ENCODE data around the gene PTPRD.
"Not testable (repeated sequence)": the region's sequence is repeated elsewhere in the genome, so short reads cannot be mapped to it uniquely, and the experiment has no call there.

Gene PTPRD

DNA sequence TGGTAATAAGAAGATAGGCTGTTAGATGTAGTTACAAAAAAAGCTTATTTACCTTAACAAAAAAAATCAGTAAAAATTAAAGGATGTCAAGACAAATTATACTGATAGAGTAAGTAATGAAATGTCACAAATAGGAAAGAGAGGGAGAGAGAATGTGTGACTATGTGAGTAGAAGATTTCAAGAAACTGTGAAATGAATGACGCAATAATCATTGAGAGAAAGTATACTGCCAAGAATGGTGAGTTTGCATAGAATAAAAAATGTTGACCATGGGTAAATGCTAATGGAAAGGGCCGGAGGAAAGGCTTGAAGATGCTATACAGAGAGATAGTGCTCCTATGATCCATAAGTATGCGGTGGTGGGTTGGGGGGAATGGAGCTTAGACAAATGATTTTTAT, 100.7 kb downstream of the PTPRD start:
- Histone ChIP-seq H3K27ac (ENCODE audit: low read depth, low read length) (no peak overlapping the region), H3F3A (ENCODE audit: insufficient read depth) (no peaks in the 10 kb centered on the region), H2AFZ (ENCODE audit: low read depth, low read length, severe bottlenecking) (no peak overlapping the region), H3K4me3 (ENCODE audit: insufficient read depth, low read length, poor library complexity, severe bottlenecking) (no peak overlapping the region), H3K9me2 (replicated peaks; ENCODE audit: insufficient read depth, low read length) (no peaks in the 10 kb centered on the region), H3K79me2 (ENCODE audit: insufficient read depth, low read length) (no peaks in the 10 kb centered on the region), H3K4me2 (ENCODE audit: low read depth, low read length, poor library complexity, severe bottlenecking) (no peak overlapping the region), H4K20me1 (ENCODE audit: low read depth, low read length) (no peaks in the 10 kb centered on the region), H3K9ac (ENCODE audit: low read length) (no peak overlapping the region), H3K9me3 (ENCODE audit: insufficient read depth, low read length) (no peaks in the 10 kb centered on the region), H3K27me3 (ENCODE audit: low read length) (no peaks in the 10 kb centered on the region), H3K36me3 (ENCODE audit: low read length) (no peaks in the 10 kb centered on the region)
- TF ChIP-seq EZH2phosphoT487 (conservative IDR thresholded peaks at IDR 0.05; ENCODE audit: low read length): no peak
- TF ChIP-seq, protein P1, sequence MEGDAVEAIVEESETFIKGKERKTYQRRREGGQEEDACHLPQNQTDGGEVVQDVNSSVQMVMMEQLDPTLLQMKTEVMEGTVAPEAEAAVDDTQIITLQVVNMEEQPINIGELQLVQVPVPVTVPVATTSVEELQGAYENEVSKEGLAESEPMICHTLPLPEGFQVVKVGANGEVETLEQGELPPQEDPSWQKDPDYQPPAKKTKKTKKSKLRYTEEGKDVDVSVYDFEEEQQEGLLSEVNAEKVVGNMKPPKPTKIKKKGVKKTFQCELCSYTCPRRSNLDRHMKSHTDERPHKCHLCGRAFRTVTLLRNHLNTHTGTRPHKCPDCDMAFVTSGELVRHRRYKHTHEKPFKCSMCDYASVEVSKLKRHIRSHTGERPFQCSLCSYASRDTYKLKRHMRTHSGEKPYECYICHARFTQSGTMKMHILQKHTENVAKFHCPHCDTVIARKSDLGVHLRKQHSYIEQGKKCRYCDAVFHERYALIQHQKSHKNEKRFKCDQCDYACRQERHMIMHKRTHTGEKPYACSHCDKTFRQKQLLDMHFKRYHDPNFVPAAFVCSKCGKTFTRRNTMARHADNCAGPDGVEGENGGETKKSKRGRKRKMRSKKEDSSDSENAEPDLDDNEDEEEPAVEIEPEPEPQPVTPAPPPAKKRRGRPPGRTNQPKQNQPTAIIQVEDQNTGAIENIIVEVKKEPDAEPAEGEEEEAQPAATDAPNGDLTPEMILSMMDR (IDR thresholded peaks at IDR 0.05; ENCODE audit: insufficient read depth, low read length, poor library complexity, severe bottlenecking): no peak

DNA sequence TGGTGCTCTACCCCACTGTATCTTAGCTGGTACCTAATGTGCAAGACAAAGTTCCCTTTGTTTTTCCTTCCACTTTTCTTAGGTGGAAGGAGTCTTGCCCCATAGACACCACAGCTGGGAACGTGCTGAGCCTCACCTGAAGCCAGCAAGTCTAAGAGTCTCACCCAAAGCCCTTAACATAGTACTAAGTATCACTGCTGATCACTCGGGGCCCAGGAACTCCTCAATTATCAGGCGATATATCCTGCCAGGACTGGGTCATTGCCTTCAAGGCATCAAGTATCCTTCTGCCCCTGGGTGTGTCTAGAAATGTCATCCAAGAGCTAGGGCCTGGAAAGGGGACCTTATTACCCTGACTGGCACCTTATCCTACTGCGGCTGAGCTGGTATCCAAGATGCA, 123.9 kb downstream of the PTPRD start:
- Histone ChIP-seq H3K27me3 (ENCODE audit: low read length) (no peaks in the 10 kb centered on the region), H3K27ac (ENCODE audit: low read depth, low read length) (no peak overlapping the region), H3K9me3 (ENCODE audit: insufficient read depth, low read length) (no peaks in the 10 kb centered on the region), H3K9ac (ENCODE audit: low read length) (no peak overlapping the region), H4K20me1 (ENCODE audit: low read depth, low read length) (no peaks in the 10 kb centered on the region), H3K4me2 (ENCODE audit: low read depth, low read length, poor library complexity, severe bottlenecking) (no peak overlapping the region), H3K9me2 (replicated peaks; ENCODE audit: insufficient read depth, low read length) (no peaks in the 10 kb centered on the region), H3K36me3 (ENCODE audit: low read length) (no peaks in the 10 kb centered on the region), H3K79me2 (ENCODE audit: insufficient read depth, low read length) (no peaks in the 10 kb centered on the region), H3K4me3 (ENCODE audit: insufficient read depth, low read length, poor library complexity, severe bottlenecking) (no peak overlapping the region), H2AFZ (ENCODE audit: low read depth, low read length, severe bottlenecking) (no peak overlapping the region), H3F3A (ENCODE audit: insufficient read depth) (no peaks in the 10 kb centered on the region)
- TF ChIP-seq EZH2phosphoT487 (conservative IDR thresholded peaks at IDR 0.05; ENCODE audit: low read length): no peak
- TF ChIP-seq, protein P1 (IDR thresholded peaks at IDR 0.05; ENCODE audit: insufficient read depth, low read length, poor library complexity, severe bottlenecking): no peak

DNA sequence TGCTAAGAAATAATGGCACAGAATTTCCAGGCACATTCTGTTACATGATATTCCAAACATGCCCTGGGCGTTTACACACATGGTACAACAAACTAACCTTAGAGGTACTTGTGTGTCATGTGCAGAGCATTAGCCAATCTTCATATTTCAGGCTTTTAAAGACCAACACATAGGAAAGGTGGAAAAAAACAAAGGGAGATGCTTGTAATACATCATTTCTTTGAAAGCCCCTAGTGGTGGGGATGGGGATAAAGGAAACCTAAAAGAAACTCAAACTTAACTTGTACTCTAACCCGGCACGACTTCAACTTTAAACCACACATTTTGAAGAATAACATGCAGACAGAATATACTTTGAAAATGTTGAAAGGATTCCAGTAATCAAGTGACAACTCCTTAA, 133.6 kb downstream of the PTPRD start:
- no peaks in the 10 kb centered on the region for H3K79me2 ChIP-seq (ENCODE audit: insufficient read depth, low read length)
- no peak overlapping the region for H2AFZ ChIP-seq (ENCODE audit: low read depth, low read length, severe bottlenecking)
- H3K27ac ChIP-seq (ENCODE audit: low read depth, low read length): no peak overlapping the region
- H3K4me3 ChIP-seq (ENCODE audit: insufficient read depth, low read length, poor library complexity, severe bottlenecking): no peak overlapping the region
- no peak overlapping the region for H3K4me2 ChIP-seq (ENCODE audit: low read depth, low read length, poor library complexity, severe bottlenecking)
- no peaks in the 10 kb centered on the region for H4K20me1 ChIP-seq (ENCODE audit: low read depth, low read length)
- H3F3A ChIP-seq (ENCODE audit: insufficient read depth): no peaks in the 10 kb centered on the region
- no peak overlapping the region for H3K9ac ChIP-seq (ENCODE audit: low read length)
- no peaks in the 10 kb centered on the region for H3K36me3 ChIP-seq (ENCODE audit: low read length)
- no peaks in the 10 kb centered on the region for H3K9me3 ChIP-seq (ENCODE audit: insufficient read depth, low read length)
- H3K27me3 ChIP-seq (ENCODE audit: low read length): no peaks in the 10 kb centered on the region
- no peaks in the 10 kb centered on the region for H3K9me2 ChIP-seq (replicated peaks; ENCODE audit: insufficient read depth, low read length)
- TF ChIP-seq, protein P1 (IDR thresholded peaks at IDR 0.05; ENCODE audit: insufficient read depth, low read length, poor library complexity, severe bottlenecking): peak; percentile 32
- TF ChIP-seq EZH2phosphoT487 (conservative IDR thresholded peaks at IDR 0.05; ENCODE audit: low read length): no peak

DNA sequence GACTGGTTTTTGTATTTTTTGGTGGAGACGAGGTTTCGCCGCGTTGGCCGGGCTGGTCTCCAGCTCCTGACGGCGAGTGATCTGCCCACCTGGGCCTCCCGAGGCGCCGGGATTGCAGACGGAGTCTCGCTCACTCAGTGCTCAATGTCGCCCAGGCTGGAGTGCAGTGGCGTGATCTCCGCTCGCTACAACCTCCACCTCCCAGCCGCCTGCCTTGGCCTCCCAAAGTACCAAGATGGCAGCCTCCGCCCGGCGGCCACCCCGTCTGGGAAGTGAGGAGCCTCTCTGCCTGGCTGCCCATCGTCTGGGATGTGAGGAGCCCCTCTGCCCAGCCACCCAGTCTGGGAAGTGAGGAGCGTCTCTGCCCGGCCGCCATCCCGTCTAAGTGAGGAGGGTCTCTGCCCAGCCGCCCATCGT, 163.6 kb downstream of the PTPRD start:
- H3K36me3 ChIP-seq (ENCODE audit: low read length); H3K9me3 ChIP-seq (ENCODE audit: insufficient read depth, low read length); H2AFZ ChIP-seq (ENCODE audit: low read depth, low read length, severe bottlenecking); H3K27me3 ChIP-seq (ENCODE audit: low read length); H3K4me2 ChIP-seq (ENCODE audit: low read depth, low read length, poor library complexity, severe bottlenecking); H3K4me3 ChIP-seq (ENCODE audit: insufficient read depth, low read length, poor library complexity, severe bottlenecking); H3F3A ChIP-seq (ENCODE audit: insufficient read depth); H3K27ac ChIP-seq (ENCODE audit: low read depth, low read length); H3K79me2 ChIP-seq (ENCODE audit: insufficient read depth, low read length); H4K20me1 ChIP-seq (ENCODE audit: low read depth, low read length); H3K9me2 ChIP-seq (replicated peaks; ENCODE audit: insufficient read depth, low read length); H3K9ac ChIP-seq (ENCODE audit: low read length): not testable (repeated sequence)
